Left forelimb (tissue), 1 donor: ENCODE results near the gene ZFHX3.

Experiments used
- DNase-seq: peaks from one replicate; pipeline ENCODE4 v3.0.0-alpha.2; 2018; ENCODE audit warnings: low spot score

Gene ZFHX3

GRCh38 chr16:72875291-72876031, 172.5 kb downstream of the ZFHX3 start:
- DNase-seq: no peak

- no peak for DNase-seq
Measured at GRCh38 chr16:72873853-72874252, 174.1 kb downstream of the ZFHX3 start.

- no peak for DNase-seq
Measured at GRCh38 chr16:72873044-72873443, 174.9 kb downstream of the ZFHX3 start.

GRCh38 chr16:72865835-72866234, 182.1 kb downstream of the ZFHX3 start:
- no peak for DNase-seq

GRCh38 chr16:72865258-72865657, 182.7 kb downstream of the ZFHX3 start:
- DNase-seq: no peak

- DNase-seq: no peak
Measured at GRCh38 chr16:72864130-72864833, 183.6 kb downstream of the ZFHX3 start.

- DNase-seq: no peak
Measured at GRCh38 chr16:72862090-72862489, 185.8 kb downstream of the ZFHX3 start.

- DNase-seq: no peak
Measured at GRCh38 chr16:72860726-72861562, 187.0 kb downstream of the ZFHX3 start.

GRCh38 chr16:72859581-72859980, 188.3 kb downstream of the ZFHX3 start:
- DNase-seq: no peak

GRCh38 chr16:72858665-72859493, 189.0 kb downstream of the ZFHX3 start:
- no peak for DNase-seq

- DNase-seq: no peak
Measured at GRCh38 chr16:72857834-72858664, 189.9 kb downstream of the ZFHX3 start.

GRCh38 chr16:72856797-72857196, 191.1 kb downstream of the ZFHX3 start:
- DNase-seq: no peak

GRCh38 chr16:72854267-72854959, 193.5 kb downstream of the ZFHX3 start:
- no peak for DNase-seq

GRCh38 chr16:72853575-72854266, 194.2 kb downstream of the ZFHX3 start:
- DNase-seq: no peak

- no peak for DNase-seq
Measured at GRCh38 chr16:72852421-72852820, 195.5 kb downstream of the ZFHX3 start.

GRCh38 chr16:72850853-72851252, 197.1 kb downstream of the ZFHX3 start:
- no peak for DNase-seq

- no peak for DNase-seq
Measured at GRCh38 chr16:72850021-72850420, 197.9 kb downstream of the ZFHX3 start.

- DNase-seq: peak; percentile 89
Measured at GRCh38 chr16:72848759-72849664, 198.9 kb downstream of the ZFHX3 start.

- no peak for DNase-seq
Measured at GRCh38 chr16:72848028-72848400, 199.9 kb downstream of the ZFHX3 start.
